ENCODE results near the gene GPRIN3.
A peak's percentile ranks its signal among the peaks of the same experiment; 100 is the strongest.

Gene GPRIN3

GRCh38 chr4:89290727-89291516, 16.7 kb downstream of the GPRIN3 start:
- peak; percentile 81 for DNase-seq (ENCODE audit: low spot score)

GRCh38 chr4:89289312-89289711, 18.3 kb downstream of the GPRIN3 start:
- no peak for DNase-seq (ENCODE audit: low spot score)

- DNase-seq (ENCODE audit: low spot score): no peak
Measured at GRCh38 chr4:89288430-89288829, 19.2 kb downstream of the GPRIN3 start.

- DNase-seq (ENCODE audit: low spot score): peak; percentile 48
Measured at GRCh38 chr4:89287945-89288344, 19.7 kb downstream of the GPRIN3 start.

- DNase-seq (ENCODE audit: low spot score): no peak
Measured at GRCh38 chr4:89285745-89286144, 21.9 kb downstream of the GPRIN3 start.

GRCh38 chr4:89284828-89285227, 22.8 kb downstream of the GPRIN3 start:
- no peak for DNase-seq (ENCODE audit: low spot score)

GRCh38 chr4:89284020-89284424, 23.6 kb downstream of the GPRIN3 start:
- DNase-seq (ENCODE audit: low spot score): no peak

- no peak for DNase-seq (ENCODE audit: low spot score)
Measured at GRCh38 chr4:89283226-89284009, 24.2 kb downstream of the GPRIN3 start.

- DNase-seq (ENCODE audit: low spot score): no peak
Measured at GRCh38 chr4:89279385-89279784, 28.2 kb downstream of the GPRIN3 start.

- DNase-seq (ENCODE audit: low spot score): no peak
Measured at GRCh38 chr4:89277412-89277811, 30.2 kb downstream of the GPRIN3 start.

- DNase-seq (ENCODE audit: low spot score): no peak
Measured at GRCh38 chr4:89276296-89276695, 31.3 kb downstream of the GPRIN3 start.

GRCh38 chr4:89275587-89275986, 32.0 kb downstream of the GPRIN3 start:
- DNase-seq (ENCODE audit: low spot score): no peak

- DNase-seq (ENCODE audit: low spot score): no peak
Measured at GRCh38 chr4:89273741-89274141, 33.9 kb downstream of the GPRIN3 start.

- no peak for DNase-seq (ENCODE audit: low spot score)
Measured at GRCh38 chr4:89270792-89271191, 36.8 kb downstream of the GPRIN3 start.

GRCh38 chr4:89269121-89269666, 38.4 kb downstream of the GPRIN3 start:
- no peak for DNase-seq (ENCODE audit: low spot score)

GRCh38 chr4:89268679-89269078, 38.9 kb downstream of the GPRIN3 start:
- DNase-seq (ENCODE audit: low spot score): no peak

- no peak for DNase-seq (ENCODE audit: low spot score)
Measured at GRCh38 chr4:89267846-89268245, 39.8 kb downstream of the GPRIN3 start.

GRCh38 chr4:89267392-89267791, 40.2 kb downstream of the GPRIN3 start:
- DNase-seq (ENCODE audit: low spot score): no peak

GRCh38 chr4:89266128-89266527, 41.5 kb downstream of the GPRIN3 start:
- DNase-seq (ENCODE audit: low spot score): no peak

- DNase-seq (ENCODE audit: low spot score): no peak
Measured at GRCh38 chr4:89263265-89263664, 44.3 kb downstream of the GPRIN3 start.

GRCh38 chr4:89259301-89260028, 48.1 kb downstream of the GPRIN3 start:
- DNase-seq (ENCODE audit: low spot score): no peak

- no peak for DNase-seq (ENCODE audit: low spot score)
Measured at GRCh38 chr4:89258506-89258905, 49.1 kb downstream of the GPRIN3 start.

Data from SK-N-DZ (cell line).